Measurements from ENCODE around the gene HEPN1.

DNA sequence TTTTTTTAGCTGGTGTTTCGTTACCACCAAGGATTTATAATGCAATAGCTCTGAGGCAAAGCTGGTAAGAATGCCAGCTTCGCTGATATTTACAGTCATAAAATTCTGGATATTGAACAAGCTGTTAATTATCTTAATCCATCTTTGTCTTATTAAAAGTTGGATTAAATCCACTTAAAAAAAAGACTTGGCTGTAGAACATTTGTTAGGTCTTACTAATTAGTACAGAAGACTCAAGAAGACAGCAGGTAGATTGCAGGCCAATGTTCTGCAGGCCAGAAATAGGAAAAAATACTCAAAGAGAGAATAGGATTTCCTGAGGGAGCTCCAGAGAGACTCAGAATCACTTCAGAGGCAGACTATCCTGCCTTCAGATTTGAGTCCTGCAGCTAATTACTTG lies 28.9 kb upstream of the HEPN1 start:
- TF ChIP-seq, protein P1, sequence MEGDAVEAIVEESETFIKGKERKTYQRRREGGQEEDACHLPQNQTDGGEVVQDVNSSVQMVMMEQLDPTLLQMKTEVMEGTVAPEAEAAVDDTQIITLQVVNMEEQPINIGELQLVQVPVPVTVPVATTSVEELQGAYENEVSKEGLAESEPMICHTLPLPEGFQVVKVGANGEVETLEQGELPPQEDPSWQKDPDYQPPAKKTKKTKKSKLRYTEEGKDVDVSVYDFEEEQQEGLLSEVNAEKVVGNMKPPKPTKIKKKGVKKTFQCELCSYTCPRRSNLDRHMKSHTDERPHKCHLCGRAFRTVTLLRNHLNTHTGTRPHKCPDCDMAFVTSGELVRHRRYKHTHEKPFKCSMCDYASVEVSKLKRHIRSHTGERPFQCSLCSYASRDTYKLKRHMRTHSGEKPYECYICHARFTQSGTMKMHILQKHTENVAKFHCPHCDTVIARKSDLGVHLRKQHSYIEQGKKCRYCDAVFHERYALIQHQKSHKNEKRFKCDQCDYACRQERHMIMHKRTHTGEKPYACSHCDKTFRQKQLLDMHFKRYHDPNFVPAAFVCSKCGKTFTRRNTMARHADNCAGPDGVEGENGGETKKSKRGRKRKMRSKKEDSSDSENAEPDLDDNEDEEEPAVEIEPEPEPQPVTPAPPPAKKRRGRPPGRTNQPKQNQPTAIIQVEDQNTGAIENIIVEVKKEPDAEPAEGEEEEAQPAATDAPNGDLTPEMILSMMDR (IDR thresholded peaks at IDR 0.05; ENCODE audit: insufficient read depth, low read depth, low read length), result no peak
- no peak for TF ChIP-seq EZH2 (IDR thresholded peaks at IDR 0.05; ENCODE audit: insufficient read depth, low read length)
